Daoy (cell line): ENCODE data around the gene RUBCNL. TPM values are rescaled to one million over a fixed set of nuclear protein-coding genes. Genes with fewer than 3 reads are reported as not detected.
"Not testable (repeated sequence)": the region's sequence is repeated elsewhere in the genome, so short reads cannot be mapped to it uniquely, and the experiment has no call there.

Experiments
- DNase-seq: peaks from one replicate; pipeline ENCODE4 v3.0.0-alpha.2; 2015; ENCODE audit warnings: low read depth
- total RNA-seq: library from RNA; depleted of rRNA; stranded (reverse); fragments of >200 nt; shearing (Covaris generic); gene quantifications from 2 replicates; pipeline ENCODE4 v1.2.3, GENCODE V29; 2014; rRNA removed

Gene RUBCNL, protein sequence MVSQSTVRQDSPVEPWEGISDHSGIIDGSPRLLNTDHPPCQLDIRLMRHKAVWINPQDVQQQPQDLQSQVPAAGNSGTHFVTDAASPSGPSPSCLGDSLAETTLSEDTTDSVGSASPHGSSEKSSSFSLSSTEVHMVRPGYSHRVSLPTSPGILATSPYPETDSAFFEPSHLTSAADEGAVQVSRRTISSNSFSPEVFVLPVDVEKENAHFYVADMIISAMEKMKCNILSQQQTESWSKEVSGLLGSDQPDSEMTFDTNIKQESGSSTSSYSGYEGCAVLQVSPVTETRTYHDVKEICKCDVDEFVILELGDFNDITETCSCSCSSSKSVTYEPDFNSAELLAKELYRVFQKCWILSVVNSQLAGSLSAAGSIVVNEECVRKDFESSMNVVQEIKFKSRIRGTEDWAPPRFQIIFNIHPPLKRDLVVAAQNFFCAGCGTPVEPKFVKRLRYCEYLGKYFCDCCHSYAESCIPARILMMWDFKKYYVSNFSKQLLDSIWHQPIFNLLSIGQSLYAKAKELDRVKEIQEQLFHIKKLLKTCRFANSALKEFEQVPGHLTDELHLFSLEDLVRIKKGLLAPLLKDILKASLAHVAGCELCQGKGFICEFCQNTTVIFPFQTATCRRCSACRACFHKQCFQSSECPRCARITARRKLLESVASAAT
- not detected in 2 replicates for total RNA-seq

DNA sequence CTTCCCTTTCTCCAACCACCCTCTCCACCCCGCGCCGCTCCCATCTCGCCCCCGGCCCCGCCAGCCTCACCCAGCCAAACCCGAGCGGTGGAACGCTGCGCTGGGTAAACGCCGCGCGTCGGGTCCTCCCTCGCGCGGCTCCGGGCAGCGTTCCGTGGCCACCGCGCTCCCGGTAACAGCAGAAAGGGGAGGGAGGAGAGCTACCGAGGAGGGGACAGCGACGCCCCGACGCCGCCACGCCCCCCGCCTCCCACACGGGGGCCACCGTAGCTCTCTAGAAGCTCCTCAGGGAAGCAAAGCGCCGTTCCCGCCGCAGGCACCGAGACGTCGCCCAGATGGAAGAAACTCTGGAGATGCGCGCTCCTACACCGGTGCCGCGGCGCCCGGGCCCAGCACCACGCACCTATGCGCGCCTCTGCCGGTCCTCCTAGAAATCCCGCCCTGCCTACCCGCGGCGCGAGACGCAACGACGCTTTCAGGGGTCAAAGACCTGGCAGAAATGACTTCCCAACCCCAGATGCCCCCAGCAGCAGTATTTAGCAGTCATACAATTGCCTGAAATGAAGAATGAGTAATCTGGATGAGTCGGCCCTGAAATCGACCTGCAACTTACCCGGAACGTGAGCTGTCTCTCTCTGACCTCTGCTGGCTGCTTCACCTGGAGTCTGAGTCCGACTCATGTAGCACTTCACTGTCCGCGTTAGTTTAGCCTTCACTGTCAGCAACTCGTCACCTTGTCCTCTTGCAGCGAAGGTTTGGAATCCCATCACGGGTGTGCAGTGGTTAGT, at the start of gene RUBCNL:
TSS of gene RUBCNL (minus strand) at position 189 of the 788 bp plus-strand sequence. CDS start 14,777 bp downstream, outside the sequence.
- peak; percentile 32 for DNase-seq

DNA sequence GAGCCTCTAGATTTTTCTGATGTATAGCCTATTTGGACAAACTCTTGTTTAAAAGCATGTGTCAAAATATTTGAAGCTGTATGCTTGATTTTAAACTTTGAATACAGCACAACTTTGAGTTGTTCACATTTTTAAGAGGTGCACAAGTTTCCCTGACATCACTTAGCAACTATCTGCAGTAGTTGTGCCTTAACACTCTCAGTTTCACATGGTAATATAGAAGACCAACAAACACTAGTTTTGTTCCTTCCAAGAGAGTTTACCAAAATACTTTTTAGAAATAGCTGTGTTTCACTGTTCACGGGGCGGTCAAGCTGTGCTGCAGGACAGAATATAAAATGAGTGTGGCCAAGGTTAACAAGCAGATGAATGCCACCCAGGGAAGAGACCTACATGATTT, 42.5 kb upstream of the RUBCNL start:
- DNase-seq = not testable (repeated sequence)

DNA sequence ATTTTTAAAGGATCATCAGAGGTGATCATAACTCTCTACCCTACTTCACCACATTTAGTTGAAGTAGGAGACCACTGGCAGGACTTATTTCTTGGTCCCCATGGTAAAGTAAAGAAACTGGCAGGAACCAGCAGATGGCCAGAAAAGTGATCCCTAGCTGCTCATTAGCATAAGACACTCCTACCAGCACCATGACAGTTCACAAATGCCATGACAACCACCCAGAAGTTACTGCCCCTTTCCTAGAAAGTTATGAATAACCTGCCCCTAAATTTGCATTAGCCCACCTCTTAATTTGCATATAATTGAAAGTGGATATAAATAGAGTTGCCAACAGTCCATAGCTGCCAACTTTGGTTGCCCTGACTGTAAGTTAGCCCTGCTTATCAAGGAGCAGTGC, 18.4 kb upstream of the RUBCNL start:
- DNase-seq = no peak

DNA sequence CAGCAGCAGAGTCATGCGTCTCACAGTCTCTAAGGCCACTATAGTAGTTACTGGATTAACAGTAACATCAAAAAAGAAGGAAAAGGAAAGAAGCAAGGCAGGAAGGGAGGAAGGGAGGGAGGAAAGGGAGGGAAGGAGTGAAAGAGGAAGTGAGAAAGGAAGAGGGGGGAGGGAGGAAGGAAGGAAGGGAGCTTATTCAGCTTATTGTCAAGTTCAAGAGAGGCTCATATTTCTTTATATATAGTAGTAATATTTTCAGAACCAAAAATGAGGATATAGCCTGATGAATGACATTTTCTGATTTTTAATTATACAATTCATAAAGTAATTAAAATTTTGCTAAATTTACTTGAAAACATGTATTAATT, 17.7 kb upstream of the RUBCNL start:
- no peak for DNase-seq

DNA sequence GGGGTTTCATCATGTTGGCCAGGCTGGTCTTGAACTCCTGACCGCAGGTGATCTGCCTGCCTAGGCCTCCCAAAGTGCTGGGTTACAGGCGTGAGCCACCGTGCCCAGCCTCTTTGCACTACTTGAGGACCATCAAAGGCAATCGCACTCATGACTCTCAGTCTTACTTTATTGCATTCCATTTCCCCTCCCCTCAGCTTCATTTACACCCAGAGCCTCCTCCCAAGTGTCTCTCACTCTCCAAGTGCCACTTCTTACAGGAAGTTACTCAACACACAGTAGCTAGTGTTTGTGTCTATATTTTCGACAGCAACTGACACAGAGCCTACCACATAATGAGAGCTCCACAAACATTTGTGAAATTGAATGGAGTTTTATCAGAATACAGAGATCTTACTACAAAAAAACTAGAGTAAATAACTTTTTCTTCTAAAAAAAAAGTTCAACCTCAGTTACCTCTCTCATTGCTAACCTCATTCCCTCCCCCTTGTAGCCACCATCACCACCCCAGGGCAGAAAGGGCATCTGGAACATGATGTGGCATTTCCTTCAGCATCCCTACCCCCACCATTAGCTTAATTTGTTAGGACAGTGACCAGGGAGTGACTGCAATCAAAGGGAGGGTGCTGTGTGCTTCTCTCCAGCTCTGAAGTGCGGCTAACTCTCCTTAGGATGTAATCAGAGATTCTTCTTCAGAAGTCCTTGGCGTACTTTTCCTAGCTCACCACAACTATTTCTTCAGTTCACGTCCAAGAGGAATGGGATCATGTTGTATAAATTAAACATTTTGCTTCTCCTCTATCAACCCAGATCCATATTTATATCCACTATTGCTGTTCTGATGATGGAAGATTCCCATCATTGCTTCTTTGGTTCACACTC, 17.0 kb upstream of the RUBCNL start:
- no peak for DNase-seq

DNA sequence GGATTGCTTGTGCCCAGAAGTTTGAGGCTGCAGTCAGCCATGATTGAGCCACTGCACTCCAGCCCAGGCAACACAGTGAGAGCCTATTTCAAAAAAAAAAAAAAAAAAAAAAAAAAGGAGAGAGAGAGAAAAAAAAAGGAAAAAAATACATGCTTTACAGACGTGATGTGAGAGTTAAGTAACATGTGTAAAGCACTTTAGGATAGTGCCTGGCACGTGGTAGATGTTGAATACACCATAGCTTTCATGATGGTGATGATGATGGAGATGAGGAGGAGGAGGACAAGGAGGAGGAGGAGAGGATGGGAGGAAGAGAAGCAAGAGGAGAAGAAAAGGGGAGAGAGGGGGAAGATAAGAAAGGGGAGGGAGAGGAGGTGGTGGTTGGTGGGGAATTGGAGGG, 15.1 kb upstream of the RUBCNL start:
- no peak for DNase-seq

DNA sequence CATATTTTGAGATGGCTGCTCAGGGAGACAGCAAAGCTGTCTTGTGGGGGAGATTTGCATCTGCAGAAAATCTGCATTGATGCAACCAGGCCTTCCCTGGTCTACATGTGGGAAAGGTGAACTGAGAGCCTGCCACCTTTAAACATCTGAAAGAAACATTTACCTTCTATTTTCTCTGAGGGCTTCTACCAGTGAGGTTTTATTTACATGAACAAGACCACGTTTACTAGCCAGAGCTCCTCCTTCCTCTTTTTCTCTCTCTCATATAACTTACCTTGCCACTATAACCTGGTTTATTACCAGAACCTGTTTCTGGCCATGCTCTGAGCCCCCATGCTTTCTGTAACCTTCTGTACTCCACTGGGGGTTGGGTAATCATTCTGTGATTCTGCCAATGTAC, 14.4 kb upstream of the RUBCNL start:
- no peak for DNase-seq

DNA sequence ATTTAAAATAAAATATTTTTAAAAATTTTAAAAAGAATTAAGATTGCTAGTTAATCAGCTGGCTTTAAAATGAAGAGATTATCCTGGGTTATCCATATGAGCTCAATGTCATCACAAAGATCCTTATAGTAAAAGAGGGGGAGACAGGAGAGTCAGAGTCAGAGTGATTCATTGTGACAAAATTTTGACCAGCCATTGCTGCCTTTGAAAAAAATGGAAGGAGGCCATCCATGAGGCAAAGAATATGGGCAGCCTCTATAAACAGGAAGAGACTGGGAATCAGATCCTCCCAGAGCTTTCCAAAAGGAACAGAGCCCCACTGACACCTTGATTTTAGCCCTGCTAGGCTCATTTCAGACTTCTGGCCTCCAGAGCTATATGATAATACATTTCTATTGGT, 9.3 kb upstream of the RUBCNL start:
- peak; percentile 11 for DNase-seq

DNA sequence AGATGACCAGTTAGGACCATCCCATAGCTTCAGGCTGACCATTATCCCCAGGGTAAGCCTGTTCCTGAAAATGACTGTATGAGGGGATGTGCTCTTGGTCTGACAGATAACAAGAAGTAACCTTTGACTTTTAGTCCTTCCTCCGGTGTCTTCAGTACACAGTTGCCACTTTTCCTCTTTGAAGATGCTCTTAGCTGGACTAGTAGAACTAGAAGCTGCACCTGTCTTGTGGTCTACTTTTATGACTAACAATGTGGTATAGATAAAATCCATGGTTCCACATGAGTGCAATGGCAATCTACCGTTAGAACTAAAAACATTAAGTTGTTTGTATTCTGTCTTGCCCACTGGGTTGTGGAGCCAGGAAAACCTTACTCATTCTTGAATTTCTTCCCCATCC, 5.9 kb upstream of the RUBCNL start:
- DNase-seq = peak; percentile 9

DNA sequence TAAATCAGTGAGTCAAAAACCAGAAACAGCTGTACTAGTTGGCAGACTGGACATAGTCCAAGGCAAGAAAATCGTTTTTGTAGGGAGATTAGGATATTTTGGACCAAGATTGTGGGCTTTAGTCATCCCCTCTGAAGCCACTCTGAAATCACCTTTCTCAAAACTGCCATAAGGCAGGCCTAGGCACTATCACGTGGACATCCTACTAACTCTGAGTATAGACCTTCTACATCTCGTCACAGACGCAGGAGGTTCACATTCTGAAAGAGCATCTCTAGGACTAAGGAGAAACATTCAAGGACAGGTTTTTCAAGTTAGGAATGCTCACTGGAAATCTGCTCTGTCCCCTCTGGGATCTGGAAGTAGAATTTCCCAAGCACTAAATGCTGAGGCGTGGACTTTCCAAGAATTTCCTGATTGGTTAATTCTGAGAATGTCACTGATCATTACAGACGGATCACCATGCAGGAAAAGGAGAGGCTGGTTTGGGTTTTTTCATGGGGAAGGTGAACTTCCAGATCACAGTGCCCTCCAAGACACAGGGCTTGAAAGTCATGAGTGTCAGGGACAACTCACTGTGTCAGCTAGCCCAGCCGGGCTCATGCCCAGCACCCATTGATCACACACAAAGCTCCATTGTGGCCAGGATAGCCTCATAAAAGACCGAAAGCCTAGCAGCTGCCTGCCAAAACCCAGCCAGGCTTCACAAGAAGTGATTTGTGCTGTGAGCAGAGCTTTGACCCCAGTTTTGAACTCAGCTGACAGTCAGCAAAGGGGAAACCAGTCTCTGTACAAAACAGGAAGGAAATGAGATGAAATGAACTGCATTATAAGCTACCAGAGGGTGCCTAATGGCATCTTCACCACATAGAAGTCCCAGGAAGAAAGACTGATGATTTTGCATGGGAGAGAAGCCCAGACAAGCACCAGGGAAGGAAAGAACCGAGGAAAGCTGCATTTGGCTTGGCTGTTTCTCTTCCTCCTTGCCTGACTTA, 2.7 kb upstream of the RUBCNL start:
- no peak for DNase-seq

DNA sequence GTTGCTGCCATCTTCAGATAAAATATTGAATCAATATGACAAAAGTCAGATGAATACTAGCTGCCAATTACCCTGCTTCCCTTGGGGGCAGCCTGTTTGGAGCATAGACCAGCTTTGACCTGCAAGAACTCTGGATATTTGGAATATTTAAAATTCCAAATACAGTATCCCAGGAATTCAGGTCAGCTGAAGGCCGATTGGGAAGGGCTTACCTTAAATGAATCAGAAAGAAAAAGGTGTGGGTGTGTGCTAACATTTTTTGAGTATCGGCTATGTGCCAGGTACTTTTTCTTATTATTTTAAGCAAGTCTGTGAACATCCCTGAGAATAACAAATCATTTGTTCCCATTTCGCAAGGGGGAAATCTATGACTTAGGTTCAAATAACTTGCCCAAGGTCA, 1.8 kb upstream of the RUBCNL start:
- no peak for DNase-seq

DNA sequence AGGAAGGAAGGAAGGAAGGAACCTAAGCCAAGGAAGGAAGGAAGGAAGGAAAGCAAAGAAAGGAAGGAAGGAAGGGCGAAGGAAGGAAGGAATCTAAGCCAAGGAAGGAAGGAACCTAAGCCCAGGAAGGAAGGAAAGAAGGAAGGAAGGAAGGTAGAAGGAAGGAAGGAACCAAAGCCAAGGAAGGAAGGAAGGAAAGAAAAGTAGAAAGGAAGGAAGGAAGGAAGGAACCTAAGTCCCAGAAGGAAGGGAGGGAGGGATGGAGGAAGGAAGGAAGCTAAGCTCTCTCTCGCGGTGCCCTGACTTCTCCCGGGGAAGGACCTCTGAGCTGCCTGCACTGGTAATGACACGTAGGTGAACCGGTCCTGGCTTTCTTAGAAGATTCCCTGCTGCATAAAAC, 1.3 kb upstream of the RUBCNL start:
- DNase-seq = no peak

DNA sequence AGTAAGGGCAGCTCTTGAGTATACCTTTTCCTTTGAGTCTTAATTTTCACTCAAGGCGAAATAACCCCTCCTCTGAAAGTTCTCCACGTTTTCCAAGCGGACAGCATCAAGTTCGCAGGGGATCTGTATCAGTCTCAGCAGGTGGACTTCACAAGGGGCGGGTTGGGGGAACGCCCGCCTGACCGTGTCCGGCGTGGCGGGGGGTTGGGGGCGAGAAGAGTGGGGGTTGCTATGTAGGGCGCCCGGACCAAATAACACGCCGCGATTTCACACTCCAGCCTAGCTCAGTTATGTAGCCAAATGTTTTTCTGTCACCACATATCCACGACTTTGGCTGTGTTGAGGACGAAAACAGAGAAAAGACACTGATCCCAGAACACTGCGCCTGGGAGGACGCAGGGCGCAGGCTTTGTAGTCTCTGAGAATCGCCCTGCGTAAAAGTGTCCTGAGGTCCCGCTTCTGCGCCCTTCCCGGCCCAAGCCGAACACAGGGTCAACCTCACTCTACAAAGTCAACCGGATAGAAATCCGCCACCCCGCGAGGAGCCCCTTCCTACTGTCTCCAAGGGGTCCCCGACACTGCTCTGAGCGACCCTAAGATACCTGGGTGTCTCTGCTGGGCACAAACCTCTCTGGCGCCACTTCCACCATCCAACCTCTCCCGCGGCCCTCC, 524 bp downstream of the RUBCNL start:
- DNase-seq = no peak

DNA sequence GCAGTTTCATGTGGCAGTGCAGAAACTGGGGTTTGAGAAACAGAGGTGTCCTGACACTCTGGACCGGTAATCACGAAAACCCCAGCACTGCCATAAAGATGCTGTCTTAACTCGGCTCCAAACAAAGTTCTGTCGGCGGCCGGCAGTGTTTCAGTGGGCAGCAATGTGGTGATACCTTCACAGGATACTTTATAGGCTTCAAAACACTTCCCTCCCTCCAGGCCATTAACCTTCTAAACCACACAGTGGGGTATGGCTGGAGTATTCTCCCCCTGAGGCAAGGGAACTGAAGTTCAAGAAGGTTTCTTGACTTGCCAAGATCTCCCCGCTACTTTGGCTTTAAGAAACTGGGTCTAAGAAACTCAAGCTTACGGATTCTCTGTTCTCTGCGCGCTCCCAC, 1.1 kb downstream of the RUBCNL start:
- no peak for DNase-seq

DNA sequence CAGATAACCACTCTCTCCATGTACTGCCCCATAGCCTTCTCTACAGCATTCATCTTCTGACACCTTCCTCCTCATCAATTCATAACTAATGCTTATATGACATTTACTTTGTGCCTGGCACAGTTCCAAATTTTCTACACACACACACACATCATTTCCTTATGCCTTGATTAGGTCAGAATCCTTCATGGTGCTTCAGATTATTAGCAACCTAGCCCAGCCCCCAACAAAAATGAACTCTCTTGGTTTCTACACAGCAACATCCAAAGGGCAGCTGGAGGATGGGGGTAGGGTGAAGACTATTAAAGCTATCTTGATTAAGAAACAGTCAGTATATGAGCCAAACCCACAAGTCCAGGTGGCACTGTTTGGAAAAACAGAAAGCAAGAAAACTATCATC, 3.7 kb downstream of the RUBCNL start:
- DNase-seq = no peak

DNA sequence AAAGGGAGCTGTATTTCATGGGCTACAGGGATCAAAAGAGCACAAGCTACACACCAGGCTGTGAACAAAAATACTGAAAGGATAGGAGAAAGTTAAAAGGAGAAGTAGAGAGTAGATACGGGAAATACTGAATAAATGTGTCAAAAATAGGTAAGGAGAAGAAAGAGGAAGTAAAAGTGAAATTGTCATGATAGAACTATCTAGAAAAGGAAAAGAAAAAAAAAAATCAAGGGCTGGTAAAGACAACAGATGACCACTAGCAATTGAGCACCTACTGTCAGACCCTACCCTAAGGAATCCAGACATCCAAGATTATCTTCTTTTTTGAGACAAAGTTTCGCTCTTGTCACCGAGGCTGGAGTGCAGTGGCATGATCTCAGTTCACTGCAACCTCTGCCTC, 4.8 kb downstream of the RUBCNL start:
- DNase-seq = no peak

DNA sequence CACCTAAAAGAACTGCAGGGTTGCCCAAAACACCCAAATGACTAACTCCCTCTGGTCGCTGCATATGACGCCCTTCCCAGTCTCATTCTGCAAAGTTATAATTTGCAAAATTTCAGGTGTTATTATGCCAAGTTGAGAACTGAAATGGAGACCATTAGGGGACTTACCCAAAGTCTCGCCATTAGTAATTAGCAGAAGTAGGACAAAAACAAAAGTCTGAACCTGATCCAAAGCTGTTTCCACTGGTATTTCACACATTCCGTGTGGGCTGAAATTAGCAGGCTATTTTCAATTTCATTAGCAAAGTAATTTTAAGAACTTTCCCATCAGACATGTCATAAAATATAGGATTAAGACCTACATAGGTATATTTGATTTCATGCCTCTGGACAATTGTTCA, 6.8 kb downstream of the RUBCNL start:
- DNase-seq = no peak

DNA sequence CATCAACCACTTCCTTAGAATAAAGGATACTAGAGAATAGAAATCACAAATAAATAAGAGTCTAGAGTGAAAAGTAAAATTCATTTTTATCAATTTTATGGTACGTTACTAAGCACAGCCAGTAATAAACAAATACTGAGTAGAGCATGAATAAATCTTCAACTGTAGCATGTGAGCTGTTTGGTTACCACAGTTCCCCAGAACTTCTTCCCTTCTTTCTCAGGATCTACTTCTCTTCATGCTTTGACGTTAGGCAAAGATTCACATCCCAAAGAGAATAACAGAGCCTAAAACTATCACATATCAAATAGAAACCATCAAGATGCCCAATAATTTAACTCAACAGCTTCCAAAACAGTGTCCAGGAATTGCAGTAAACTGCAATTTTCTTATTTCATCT, 7.4 kb downstream of the RUBCNL start:
- DNase-seq = no peak

DNA sequence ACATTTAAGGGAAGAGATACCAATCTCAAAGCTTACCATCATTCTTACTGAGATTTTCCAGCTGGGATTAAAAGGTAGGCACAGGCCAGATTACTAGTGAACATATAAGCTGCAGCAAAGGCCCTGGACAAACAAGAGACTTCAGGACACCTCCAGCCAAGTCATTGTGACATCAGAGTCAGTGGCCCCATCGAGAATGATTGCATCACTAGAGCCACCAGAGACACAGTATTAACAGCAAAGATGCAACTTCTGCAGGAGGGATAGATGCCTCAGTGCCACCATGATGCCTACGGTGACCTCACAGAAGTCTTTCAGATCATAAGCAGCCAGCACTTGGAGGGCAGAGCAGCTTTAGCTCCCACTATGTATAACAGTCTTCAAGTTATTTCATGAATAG, 8.6 kb downstream of the RUBCNL start:
- DNase-seq = no peak

DNA sequence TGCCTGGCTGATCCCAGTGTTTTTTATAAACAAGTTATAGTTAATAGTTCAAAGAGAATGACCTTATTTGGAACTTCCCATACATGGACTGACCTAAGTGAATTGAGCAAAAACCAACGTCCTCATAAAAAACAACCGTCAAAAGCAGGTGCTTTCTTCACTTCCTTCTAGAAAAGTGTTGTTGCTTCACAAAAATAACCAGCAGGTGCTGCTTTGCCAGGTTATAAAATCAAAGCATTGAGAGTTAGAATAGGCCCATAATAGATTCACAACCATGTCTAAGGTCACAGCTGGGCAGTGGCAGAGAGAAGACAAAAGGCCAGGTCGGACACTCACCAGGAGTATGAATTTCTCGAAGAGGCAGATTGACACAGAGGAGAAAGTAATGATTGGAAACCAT, 9.5 kb downstream of the RUBCNL start:
- DNase-seq = no peak
